A172 (cell line): ENCODE measurements around the gene RAD51B. TPM values are rescaled to one million over a fixed set of nuclear protein-coding genes. Genes with fewer than 3 reads are reported as not detected.

Source experiments
- DNase-seq: peaks from one replicate; pipeline ENCODE4 v3.0.0-alpha.2; 2015; ENCODE audit warnings: low spot score
- total RNA-seq: library from RNA; depleted of rRNA; stranded (reverse); fragments of >200 nt; shearing (Covaris generic); gene quantifications from 2 replicates; pipeline ENCODE4 v1.2.3, GENCODE V29; 2014

The RAD51B gene
- total RNA-seq, 1 experiment from 2014 or later, result 17.6 TPM

GRCh38 chr14:68666236-68666635 is 846.7 kb downstream of the RAD51B start:
- DNase-seq, result no peak

GRCh38 chr14:68666899-68667298 is 847.3 kb downstream of the RAD51B start:
- DNase-seq, result no peak

- DNase-seq, result no peak
These were observed 847.8 kb downstream of the RAD51B start for GRCh38 chr14:68667313-68667791.

- DNase-seq, result no peak
These were observed 848.4 kb downstream of the RAD51B start for GRCh38 chr14:68668028-68668427.

- DNase-seq, result no peak
These were observed 849.0 kb downstream of the RAD51B start for GRCh38 chr14:68668531-68668930.

GRCh38 chr14:68669111-68669511 is 849.5 kb downstream of the RAD51B start:
- DNase-seq, result no peak

- DNase-seq, result no peak
These were observed 850.2 kb downstream of the RAD51B start for GRCh38 chr14:68669603-68670358.

GRCh38 chr14:68670359-68670715 is 850.8 kb downstream of the RAD51B start:
- DNase-seq, result no peak

- no peak for DNase-seq
These were observed 852.3 kb downstream of the RAD51B start for GRCh38 chr14:68671909-68672308.

- DNase-seq, result no peak
These were observed 853.2 kb downstream of the RAD51B start for GRCh38 chr14:68672609-68673285.

GRCh38 chr14:68673464-68673863 is 853.9 kb downstream of the RAD51B start:
- DNase-seq, result no peak

- DNase-seq, result no peak
These were observed 855.1 kb downstream of the RAD51B start for GRCh38 chr14:68674538-68675232.

- peak; percentile 50 for DNase-seq
These were observed 855.6 kb downstream of the RAD51B start for GRCh38 chr14:68675233-68675577.

- DNase-seq, result no peak
These were observed 856.9 kb downstream of the RAD51B start for GRCh38 chr14:68676511-68676943.

GRCh38 chr14:68677476-68677875 is 857.9 kb downstream of the RAD51B start:
- no peak for DNase-seq

- DNase-seq, result no peak
These were observed 858.3 kb downstream of the RAD51B start for GRCh38 chr14:68677901-68678300.

- no peak for DNase-seq
These were observed 858.9 kb downstream of the RAD51B start for GRCh38 chr14:68678471-68678870.

- DNase-seq, result no peak
These were observed 859.7 kb downstream of the RAD51B start for GRCh38 chr14:68679301-68679700.

GRCh38 chr14:68679746-68680467 is 860.3 kb downstream of the RAD51B start:
- DNase-seq, result no peak

GRCh38 chr14:68680541-68681051 is 861.0 kb downstream of the RAD51B start:
- DNase-seq, result no peak

GRCh38 chr14:68681256-68682011 is 861.9 kb downstream of the RAD51B start:
- DNase-seq, result no peak
